Measurements from ENCODE around the gene NUP210L. TPM values are rescaled to one million over a fixed set of nuclear protein-coding genes. Genes with fewer than 3 reads are reported as not detected.

The NUP210L gene
- total and polyA plus RNA-seq, 2 donors (not counting 3 experiments of a cell fraction or from before 2014, with no cell fraction given), result 0.01 to 0.07 TPM

GRCh38 chr1:153945131-153945794 is 209.6 kb downstream of the NUP210L start:
- peaks cover 9% of the 10 kb centered on the region for H3K4me1 ChIP-seq (ENCODE audit: control insufficient read depth, extremely low read depth, insufficient read depth, low read length)
- peaks cover 16% of the 10 kb centered on the region for H3K79me2 ChIP-seq (ENCODE audit: control insufficient read depth, insufficient read depth, low read length)
- no peaks in the 10 kb centered on the region for H3K9me3 ChIP-seq (replicated peaks; ENCODE audit: control insufficient read depth, insufficient read depth, low read length)
- POLR2A ChIA-PET, result interaction anchor here (1.0 to 1.3 kb wide), 2 partner anchors 18 to 22 kb away, joined by 3 to 4 read pairs; partner anchors contain the start of gene SLC39A1
- TSS peak; percentile 25 for BruUV-seq (replicated peaks)
- peak overlapping the region; percentile 63 for H3K27ac ChIP-seq (ENCODE audit: insufficient read depth, low read depth, low read length)
- DNase-seq (ENCODE audit: low read depth, low spot score) (peak; percentile 35), FAIRE-seq (no peak)
- TF ChIP-seq JUN (IDR thresholded peaks at IDR 0.05; ENCODE audit: borderline replicate concordance, insufficient read depth, insufficient read length, low read depth), result no peak
- no peak for TF ChIP-seq CTCF (IDR thresholded peaks at IDR 0.05; ENCODE audit: extremely low read depth in 1 of 2, insufficient read depth in 1 of 2, low read depth in 1 of 2, low read length in 2 of 2)
- TF ChIP-seq POLR2AphosphoS5 (IDR thresholded peaks at IDR 0.05; ENCODE audit: insufficient read depth, low read depth, low read length), result no peak
- TF ChIP-seq, protein P1, sequence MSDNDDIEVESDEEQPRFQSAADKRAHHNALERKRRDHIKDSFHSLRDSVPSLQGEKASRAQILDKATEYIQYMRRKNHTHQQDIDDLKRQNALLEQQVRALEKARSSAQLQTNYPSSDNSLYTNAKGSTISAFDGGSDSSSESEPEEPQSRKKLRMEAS (IDR thresholded peaks at IDR 0.05; ENCODE audit: insufficient read depth, insufficient read length), result no peak
- no peak for TF ChIP-seq GATA2 (IDR thresholded peaks at IDR 0.05; ENCODE audit: insufficient read depth, insufficient read length, low read depth, low read length)
- H4K20me1 ChIP-seq (replicated peaks; ENCODE audit: control insufficient read depth, extremely low read depth, insufficient read depth, low read length), result no peaks in the 10 kb centered on the region
- H3K9ac ChIP-seq (replicated peaks; ENCODE audit: extremely low read depth, insufficient read depth, low read length), result peak overlapping the region; percentile 84
- no peaks in the 10 kb centered on the region for H3K27me3 ChIP-seq (ENCODE audit: control insufficient read depth in 2 of 2, insufficient read depth in 2 of 2, low read length in 2 of 2)
- H2AFZ ChIP-seq (ENCODE audit: low read depth, low read length), result peak overlapping the region; percentile 8
- dilution Hi-C loops (cut with MboI; ENCODE audit: extremely low pct_ligation_motif_present, low sequenced_read_pairs) (no loop called here), intact Hi-C loops (cut with micrococcal nuclease) (no loop called here)
- CTCF ChIA-PET, result interaction anchor here (1.0 to 5.3 kb wide), 12 partner anchors 13 to 162 kb away, joined by 3 to 65 read pairs (median 18); partner anchors contain the start of genes CREB3L4, CRTC2, JTB and SLC39A1
- peaks cover 2 to 37% of the 10 kb centered on the region in 2 experiments for H3K36me3 ChIP-seq (ENCODE audit: control insufficient read depth in 2 of 2, extremely low read depth in 1 of 2, insufficient read depth in 2 of 2, low read length in 2 of 2)
- H3K9me1 ChIP-seq (replicated peaks; ENCODE audit: control insufficient read depth, extremely low read depth, insufficient read depth, low read length), result no peaks in the 10 kb centered on the region
- H3K4me2 ChIP-seq (ENCODE audit: insufficient read depth, low read length), result peak overlapping the region; percentile 73
- peak overlapping the region; percentile 42 to 88 (median 73) for H3K4me3 ChIP-seq (replicated peaks in 1 of 3; ENCODE audit: insufficient read depth in 1 of 3, low read depth in 1 of 3, low read length in 3 of 3)

Data from endothelial cell of umbilical vein (primary cell).